NCI-H446 treated with DMSO at 0.1 percent for 48 hours (cell line): ENCODE data around the gene BRME1.
"Not testable (repeated sequence)": the region's sequence is repeated elsewhere in the genome, so short reads cannot be mapped to it uniquely, and the experiment has no call there.

Experiments used
- DNase-seq: peaks from one replicate; lab custom pipeline; 2025; lab: John Stamatoyannopoulos, UW

Gene BRME1

GRCh38 chr19:13926010-13926409, 20.1 kb upstream of the BRME1 start:
- no peak for DNase-seq

GRCh38 chr19:13923194-13923987, 17.5 kb upstream of the BRME1 start:
- DNase-seq = no peak

GRCh38 chr19:13922118-13922517, 16.2 kb upstream of the BRME1 start:
- not testable (repeated sequence) for DNase-seq

- peak; percentile 32 for DNase-seq
Observed at GRCh38 chr19:13920940-13921747, 15.2 kb upstream of the BRME1 start.

- DNase-seq = no peak
Observed at GRCh38 chr19:13920524-13920923, 14.6 kb upstream of the BRME1 start.

- no peak for DNase-seq
Observed at GRCh38 chr19:13918726-13919411, 13.0 kb upstream of the BRME1 start.

- DNase-seq = no peak
Observed at GRCh38 chr19:13917888-13918406, 12.0 kb upstream of the BRME1 start.

GRCh38 chr19:13914777-13915176, 8.9 kb upstream of the BRME1 start:
- DNase-seq = no peak

- no peak for DNase-seq
Observed at GRCh38 chr19:13913352-13913751, 7.4 kb upstream of the BRME1 start.

GRCh38 chr19:13909430-13909829, 3.5 kb upstream of the BRME1 start:
- no peak for DNase-seq

GRCh38 chr19:13908674-13909073, 2.8 kb upstream of the BRME1 start:
- DNase-seq = no peak

- no peak for DNase-seq
Observed at GRCh38 chr19:13906910-13907309, 993 bp upstream of the BRME1 start.

GRCh38 chr19:13906521-13906904, 596 bp upstream of the BRME1 start:
- DNase-seq = no peak

- DNase-seq = no peak
Observed at GRCh38 chr19:13902993-13903555, 2.8 kb downstream of the BRME1 start.

- no peak for DNase-seq
Observed at GRCh38 chr19:13899912-13900584, 5.9 kb downstream of the BRME1 start.

GRCh38 chr19:13899393-13899792, 6.5 kb downstream of the BRME1 start:
- no peak for DNase-seq

- DNase-seq = no peak
Observed at GRCh38 chr19:13896227-13896626, 9.7 kb downstream of the BRME1 start.

GRCh38 chr19:13894552-13894951, 11.4 kb downstream of the BRME1 start:
- no peak for DNase-seq

- DNase-seq = no peak
Observed at GRCh38 chr19:13892870-13893269, 13.0 kb downstream of the BRME1 start.

GRCh38 chr19:13890136-13890535, 15.8 kb downstream of the BRME1 start:
- no peak for DNase-seq

GRCh38 chr19:13888281-13888680, 17.6 kb downstream of the BRME1 start:
- no peak for DNase-seq

GRCh38 chr19:13887517-13887916, 18.4 kb downstream of the BRME1 start:
- DNase-seq = no peak
